ENCODE measurements around the gene GPC4.

- TF ChIP-seq GATA3 (IDR thresholded peaks at IDR 0.05; ENCODE audit: low read depth, low read length), result no peak
- TF ChIP-seq GATA2 (IDR thresholded peaks at IDR 0.05; ENCODE audit: low read depth, low read length), result no peak
Observed at GRCh38 chrX:133402830-133403625, 12.3 kb downstream of the GPC4 start.

All from SH-SY5Y (cell line).